Small intestine (tissue), 7 donors: Measurements from ENCODE around the gene G3BP1. TPM values are rescaled to one million over a fixed set of nuclear protein-coding genes. Genes with fewer than 3 reads are reported as not detected.

Experiments
- DNase-seq, 2 donors: peaks; one replicate each; pipeline versions ENCODE4 v3.0.0 to v3.0.0-alpha.2; 2013
- FAIRE-seq: peaks from 2 replicates; lab custom pipeline; 2012; peaks lifted over from hg19 to GRCh38; lab: Jason Lieb, UNC
- H3K27ac ChIP-seq, 3 donors: one replicate each; pipeline ENCODE4 v1.5.1; 2013; ENCODE audit warnings: low read length in 2 of 3, mild to moderate bottlenecking in 2 of 3, control low read depth in 1 of 3, inconsistent platforms in 1 of 3, low read depth in 1 of 3, moderate library complexity in 1 of 3
- H3K27me3 ChIP-seq, 3 donors: one replicate each; pipeline ENCODE4 v1.6.1; 2013; ENCODE audit warnings: low read length in 3 of 3, inconsistent platforms in 1 of 3; ENCODE audit not compliant: control insufficient read depth in 3 of 3, insufficient read depth in 3 of 3
- H3K36me3 ChIP-seq, 3 donors: one replicate each; pipeline ENCODE4 v1.6.1; 2013; ENCODE audit warnings: low read length in 3 of 3, inconsistent platforms in 1 of 3, low read depth in 1 of 3, mild to moderate bottlenecking in 1 of 3, moderate library complexity in 1 of 3; ENCODE audit not compliant: control insufficient read depth in 3 of 3, insufficient read depth in 2 of 3
- H3K4me1 ChIP-seq, 3 donors: one replicate each; pipeline ENCODE4 v1.6.1; 2013; ENCODE audit warnings: low read length in 2 of 3, inconsistent platforms in 1 of 3, low read depth in 1 of 3, mild to moderate bottlenecking in 1 of 3, moderate library complexity in 1 of 3; ENCODE audit not compliant: control insufficient read depth in 3 of 3, insufficient read depth in 2 of 3
- H3K4me3 ChIP-seq, 3 donors: one replicate each; pipeline ENCODE4 v1.5.1; 2013; ENCODE audit warnings: low read length in 3 of 3, control low read depth in 1 of 3, inconsistent platforms in 1 of 3, low read depth in 1 of 3, mild to moderate bottlenecking in 1 of 3, moderate library complexity in 1 of 3
- H3K9me3 ChIP-seq, 2 donors: one replicate each; pipeline ENCODE4 v1.6.1; 2013; ENCODE audit warnings: low read depth in 1 of 2, low read length in 1 of 2; ENCODE audit not compliant: control insufficient read depth in 2 of 2, insufficient read depth in 1 of 2
- WGBS, 3 donors: extraction: QIAGEN DNeasy Blood & Tissue Kit; methylation state at CpG; one replicate each; pipeline ENCODE4 v1.1.7; 2013; 5-methylcytosine and 5-hydroxymethylcytosine counted together
- polyA plus RNA-seq, 4 donors: library from polyadenylated mRNA; stranded (reverse) in 3 of 4; unstranded in 1 of 4; fragments of 200-250 nt in 3 of 4; fragments of 120-200 nt in 1 of 4; gene quantifications; one replicate each; pipeline versions ENCODE4 v1.2.1 to v1.2.3, GENCODE V29; 2013
- donor health status: healthy with polysubstance abuse.
- donor health status: control.
- donor health status: control.
- donor health status: Bipolar disorder and iron deficiency.
- donor health status: healthy.

The G3BP1 gene
- polyA plus RNA-seq, 4 donors = 11.9 to 112 (median 26.0) TPM

DNA sequence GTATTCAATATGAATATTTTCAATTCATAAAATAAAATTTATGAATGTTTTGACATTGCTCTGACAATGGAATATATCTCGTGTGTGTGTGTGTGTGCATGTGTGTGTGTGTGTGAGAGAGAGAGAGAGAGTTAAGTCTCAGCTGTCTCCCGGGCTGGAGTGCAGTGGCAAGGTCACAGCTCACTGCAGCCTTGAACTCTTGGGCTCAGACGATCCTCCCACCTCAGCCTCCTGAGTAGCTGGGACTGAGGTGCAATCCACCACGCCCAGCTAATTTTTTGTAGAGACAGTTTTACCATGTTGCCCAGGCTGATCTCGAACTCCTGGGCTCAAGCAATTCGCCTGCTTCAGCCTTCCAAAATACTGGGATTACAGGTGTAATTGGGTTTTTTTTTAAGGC lies 16.1 kb downstream of the G3BP1 start:
- WGBS, 3 donors = 76 to 80% (median 77%) methylated on average over 6 of the region's 6 CpGs
- FAIRE-seq = no peak
- Histone ChIP-seq H3K4me1 (peaks cover 0 to 4% (median 0%) of the 10 kb centered on the region in 3 donors), H3K9me3 (no peaks in the 10 kb centered on the region), H3K36me3 (peaks cover 7 to 42% (median 12%) of the 10 kb centered on the region in 3 donors), H3K27me3 (no peaks in the 10 kb centered on the region), H3K27ac (no peak overlapping the region), H3K4me3 (no peak overlapping the region)
- no peak for DNase-seq

DNA sequence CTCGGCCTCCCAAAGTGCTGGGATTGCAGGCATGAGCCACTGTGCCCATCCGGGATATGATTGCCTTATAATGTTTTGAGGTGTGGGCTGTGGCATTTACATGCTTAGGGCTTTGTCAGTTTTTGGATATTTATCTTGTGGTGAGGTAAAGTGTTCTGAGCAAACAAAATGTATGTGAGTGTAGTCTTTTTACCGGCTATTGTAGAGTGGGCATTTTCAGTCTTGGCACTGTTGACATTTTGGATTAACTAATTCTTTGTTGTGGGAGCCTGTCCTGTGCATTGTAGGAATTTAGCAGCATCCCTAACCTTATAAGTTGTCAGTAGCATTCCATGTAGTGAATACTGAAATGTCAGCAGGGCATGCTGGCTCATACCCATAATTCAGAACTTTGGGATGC lies 21.6 kb downstream of the G3BP1 start:
- Histone ChIP-seq H3K4me3 (no peak overlapping the region), H3K36me3 (peaks cover 20 to 46% (median 24%) of the 10 kb centered on the region in 3 donors), H3K27ac (no peak overlapping the region), H3K9me3 (no peaks in the 10 kb centered on the region), H3K27me3 (no peaks in the 10 kb centered on the region), H3K4me1 (no peaks in the 10 kb centered on the region)
- FAIRE-seq = no peak
- WGBS, 3 donors = 93 to 97% (median 96%) methylated on average over 3 of the region's 3 CpGs
- DNase-seq = no peak

DNA sequence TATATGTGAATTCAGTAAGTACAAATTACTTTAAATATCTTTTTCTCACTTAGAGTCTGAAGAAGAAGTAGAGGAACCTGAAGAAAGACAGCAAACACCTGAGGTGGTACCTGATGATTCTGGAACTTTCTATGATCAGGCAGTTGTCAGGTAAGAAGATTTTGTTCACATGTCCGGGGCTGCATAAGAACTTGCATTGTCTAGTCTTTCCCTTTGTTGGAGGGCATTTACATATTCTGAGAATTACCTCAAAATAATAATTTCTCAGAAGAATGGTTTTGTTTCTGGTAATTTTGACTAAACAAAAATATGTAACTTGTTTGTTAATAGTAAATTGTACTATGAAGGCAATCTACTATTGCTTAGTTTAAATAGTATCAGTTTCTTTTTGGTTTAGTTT lies 23.7 kb downstream of the G3BP1 start:
- WGBS, 3 donors = 81 to 96% (median 83%) methylated on average over 1 of the region's 1 CpG
- DNase-seq (no peak), FAIRE-seq (no peak)
- Histone ChIP-seq H3K27me3 (no peaks in the 10 kb centered on the region), H3K4me3 (no peak overlapping the region), H3K4me1 (no peaks in the 10 kb centered on the region), H3K27ac (no peak overlapping the region), H3K9me3 (no peaks in the 10 kb centered on the region), H3K36me3 (peaks cover 27 to 43% (median 27%) of the 10 kb centered on the region in 3 donors)

DNA sequence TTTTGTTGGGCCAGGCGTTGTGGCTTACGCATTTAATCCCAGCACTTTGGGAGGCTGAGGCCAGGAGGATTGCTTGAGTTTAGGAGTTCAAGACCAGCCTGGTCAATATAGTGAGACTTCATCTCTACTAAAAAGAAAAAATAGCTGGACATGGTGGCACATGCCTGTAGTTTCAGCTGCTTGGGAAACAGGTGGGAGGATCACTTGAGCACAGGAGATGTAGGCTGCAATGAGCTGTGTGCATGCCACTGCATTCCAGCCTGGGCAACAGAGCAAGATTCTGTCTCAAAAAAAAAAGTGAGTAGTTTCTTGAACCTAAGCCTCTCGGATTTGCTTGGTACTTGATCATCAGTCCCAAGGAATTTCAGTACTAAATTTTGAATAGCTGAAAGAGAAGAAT lies 26.9 kb downstream of the G3BP1 start:
- DNase-seq = no peak
- Histone ChIP-seq H3K9me3 (no peaks in the 10 kb centered on the region), H3K4me3 (no peak overlapping the region), H3K27me3 (no peaks in the 10 kb centered on the region), H3K4me1 (no peaks in the 10 kb centered on the region), H3K36me3 (peaks cover 25 to 37% (median 30%) of the 10 kb centered on the region in 3 donors), H3K27ac (no peak overlapping the region)
- 88 to 95% (median 93%) methylated on average over 3 of the region's 3 CpGs for WGBS, 3 donors
- FAIRE-seq = no peak

DNA sequence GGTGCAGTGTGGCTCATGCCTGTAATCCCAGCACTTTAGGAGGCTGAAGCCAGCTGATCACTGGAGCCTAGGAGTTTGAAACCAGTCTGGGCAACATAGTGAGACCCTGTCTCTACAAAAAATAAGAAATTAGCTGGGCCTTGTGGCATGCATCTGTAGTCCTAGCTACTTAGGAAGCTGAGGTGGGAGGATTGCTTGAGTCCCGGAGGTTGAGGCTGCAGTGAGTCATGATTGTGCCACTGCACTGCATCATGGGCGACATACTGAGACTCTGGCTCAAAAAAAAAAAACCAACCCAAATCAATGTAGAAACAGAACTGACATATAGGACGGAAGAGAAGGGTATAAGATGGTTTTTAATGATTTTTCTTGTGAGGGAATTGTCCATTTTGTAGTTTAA lies 27.7 kb downstream of the G3BP1 start:
- Histone ChIP-seq H3K36me3 (peaks cover 22 to 38% (median 29%) of the 10 kb centered on the region in 3 donors), H3K4me1 (no peaks in the 10 kb centered on the region), H3K27me3 (no peaks in the 10 kb centered on the region), H3K27ac (no peak overlapping the region), H3K9me3 (no peaks in the 10 kb centered on the region), H3K4me3 (no peak overlapping the region)
- 86 to 89% (median 86%) methylated on average over 3 of the region's 3 CpGs for WGBS, 3 donors
- DNase-seq = no peak
- FAIRE-seq = no peak

- Histone ChIP-seq H3K27ac (no peak overlapping the region), H3K4me3 (no peak overlapping the region), H3K4me1 (no peaks in the 10 kb centered on the region), H3K27me3 (no peaks in the 10 kb centered on the region), H3K9me3 (no peaks in the 10 kb centered on the region), H3K36me3 (peaks cover 20 to 33% (median 26%) of the 10 kb centered on the region in 3 donors)
- WGBS, 3 donors = 72 to 78% (median 74%) methylated on average over 2 of the region's 2 CpGs
- DNase-seq (no peak), FAIRE-seq (no peak)
Measured at GRCh38 chr5:151800532-151800931, 28.8 kb downstream of the G3BP1 start.

DNA sequence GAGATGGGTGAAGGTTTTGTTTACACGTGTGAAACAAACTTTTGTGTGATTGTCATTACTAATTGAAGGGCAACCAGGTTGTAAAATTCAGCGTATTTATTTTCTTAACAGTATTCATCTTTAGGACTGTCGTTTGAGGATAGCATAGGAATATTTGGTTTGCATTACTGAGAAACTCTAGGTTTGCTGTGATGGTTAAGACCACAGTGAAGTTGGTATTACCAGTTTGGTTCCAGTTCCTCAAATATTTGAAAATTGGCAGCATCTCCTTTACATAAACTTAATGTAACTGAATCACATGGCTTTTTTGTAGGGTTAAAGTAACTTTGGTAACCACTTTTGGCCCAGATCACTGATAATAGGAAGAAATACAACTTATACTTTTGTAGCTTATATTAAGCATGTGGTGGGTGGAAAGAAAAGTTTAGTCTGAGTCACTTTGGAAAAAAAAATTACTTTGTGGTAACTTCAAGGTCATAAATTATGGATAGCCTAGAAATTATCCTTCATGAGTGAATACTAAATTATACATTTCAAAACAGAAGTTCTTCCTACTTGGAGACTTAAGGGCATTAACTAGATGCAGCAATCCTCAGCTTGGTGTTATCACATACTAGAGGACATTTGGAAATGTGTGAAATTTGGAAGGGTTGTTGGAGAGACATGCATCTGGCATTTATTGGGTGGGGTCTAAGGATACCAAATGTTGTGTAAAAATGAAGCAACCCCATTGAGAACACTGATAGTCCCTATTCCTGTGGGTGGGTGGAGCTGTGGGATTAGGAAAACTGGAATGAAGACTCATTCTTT lies 33.9 kb downstream of the G3BP1 start:
- DNase-seq (no peak), FAIRE-seq (no peak)
- Histone ChIP-seq H3K4me1 (no peaks in the 10 kb centered on the region), H3K27ac (no peak overlapping the region), H3K4me3 (no peak overlapping the region), H3K9me3 (no peaks in the 10 kb centered on the region), H3K27me3 (no peaks in the 10 kb centered on the region), H3K36me3 (peaks cover 2 to 23% (median 9%) of the 10 kb centered on the region in 3 donors)
- 92 to 95% (median 94%) methylated on average over 3 of the region's 3 CpGs for WGBS, 3 donors

DNA sequence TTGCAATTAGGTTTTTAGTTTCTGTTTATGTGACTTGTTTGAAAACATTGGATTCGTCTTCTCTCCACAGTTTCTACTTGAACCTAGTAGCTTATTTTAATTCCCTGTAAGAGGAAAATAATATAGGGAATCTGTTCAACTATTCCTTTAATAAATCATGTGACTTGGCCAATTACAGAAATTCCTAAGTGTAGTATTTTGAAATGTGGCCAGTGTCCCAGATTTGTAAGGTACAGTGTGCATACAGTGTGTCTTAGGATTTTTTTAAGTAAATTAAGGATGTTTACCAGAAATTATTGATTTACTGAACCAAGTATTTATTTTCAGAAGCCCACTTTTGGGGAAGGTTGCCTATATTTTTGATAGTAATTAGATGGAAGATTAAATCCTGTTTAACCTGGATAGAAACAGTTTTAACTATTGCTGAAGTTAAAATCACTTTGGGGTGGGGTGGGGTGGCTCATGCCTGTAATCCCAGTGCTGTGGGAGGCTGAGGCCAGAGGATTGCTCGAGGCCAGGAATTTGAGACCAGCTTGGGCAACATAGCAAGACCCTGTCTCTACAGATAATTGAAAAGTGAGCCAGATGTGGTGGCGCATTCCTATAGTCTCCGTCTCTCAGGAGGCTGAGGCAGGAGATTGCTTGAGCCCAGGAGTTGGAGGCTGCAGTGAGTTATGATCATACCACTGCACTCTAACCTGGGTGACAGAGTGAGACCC lies 36.9 kb downstream of the G3BP1 start:
- Histone ChIP-seq H3K36me3 (peaks cover 4 to 13% (median 8%) of the 10 kb centered on the region in 3 donors), H3K27me3 (no peaks in the 10 kb centered on the region), H3K4me1 (no peaks in the 10 kb centered on the region), H3K4me3 (no peak overlapping the region), H3K9me3 (no peaks in the 10 kb centered on the region), H3K27ac (no peak overlapping the region)
- DNase-seq = no peak
- FAIRE-seq = no peak
- 89 to 93% (median 89%) methylated on average over 4 of the region's 4 CpGs for WGBS, 3 donors
